ENCODE measurements around the gene CLASP1.

DNA sequence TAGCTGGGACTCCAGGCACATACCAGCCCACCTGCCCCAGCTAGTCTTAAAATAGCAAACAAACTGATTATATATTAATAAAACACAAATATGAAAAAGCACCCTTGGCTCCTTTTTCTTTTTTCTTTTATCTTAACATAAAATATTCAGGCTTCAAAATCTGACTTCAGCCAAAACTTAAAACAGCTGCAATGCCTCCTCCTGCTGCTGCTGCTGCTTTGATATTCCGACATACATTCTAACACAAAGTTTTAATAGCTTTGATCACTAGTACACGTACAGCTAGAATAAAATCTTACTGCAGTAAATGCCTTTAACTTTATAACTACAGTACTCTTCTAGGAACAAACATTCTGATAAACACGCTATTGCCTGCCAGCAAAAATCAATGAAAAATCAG is 190.0 kb downstream of the CLASP1 start:
- TF ChIP-seq EZH2 (IDR thresholded peaks at IDR 0.05; ENCODE audit: insufficient read depth, poor library complexity, severe bottlenecking) (no peak), EZH2phosphoT487 (IDR thresholded peaks at IDR 0.05; ENCODE audit: insufficient read depth, low read depth) (no peak)

Measured in GM23248 (cell line).